LoVo (cell line): ENCODE results near the gene USP6NL.

ENCODE experiments used
- DNase-seq: peaks from one replicate; pipeline ENCODE4 v3.0.0-alpha.2; 2016; ENCODE audit warnings: low spot score

USP6NL gene

GRCh38 chr10:11478807-11479206, 132.6 kb downstream of the USP6NL start:
- no peak for DNase-seq

GRCh38 chr10:11475831-11476434, 135.5 kb downstream of the USP6NL start:
- no peak for DNase-seq

DNA sequence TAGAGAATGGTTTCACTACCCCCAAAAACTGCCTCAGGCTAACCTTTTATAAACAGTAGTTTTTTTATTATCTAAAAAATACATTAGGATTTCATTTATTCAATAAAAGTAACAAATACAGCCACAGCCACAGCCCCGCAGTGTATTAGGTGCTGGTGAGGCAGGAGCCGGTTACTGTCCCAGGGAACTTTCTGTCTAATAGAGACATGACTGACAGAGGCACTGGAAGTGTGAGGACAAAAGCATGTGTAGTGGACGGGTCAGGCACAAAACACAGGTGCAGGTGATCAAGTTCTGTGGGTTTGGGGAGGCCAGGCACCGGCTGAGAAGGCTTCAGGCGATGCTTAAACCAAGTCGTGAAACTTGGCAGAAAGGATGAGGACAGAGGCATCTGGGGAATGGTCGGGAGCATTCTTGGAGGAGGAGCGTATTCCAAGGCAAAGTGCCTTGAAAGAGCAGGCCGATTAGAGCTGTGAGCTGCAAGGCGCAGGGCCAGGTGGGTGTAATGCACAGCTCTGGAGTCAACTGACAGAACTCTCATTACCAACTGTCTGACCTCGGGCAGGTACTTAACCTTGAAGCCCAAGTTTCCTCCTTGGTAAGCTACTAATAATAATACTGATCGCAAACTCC, 138.2 kb downstream of the USP6NL start:
- no peak for DNase-seq

- DNase-seq: peak; percentile 51
Measured at GRCh38 chr10:11472158-11472753, 139.2 kb downstream of the USP6NL start.

DNA sequence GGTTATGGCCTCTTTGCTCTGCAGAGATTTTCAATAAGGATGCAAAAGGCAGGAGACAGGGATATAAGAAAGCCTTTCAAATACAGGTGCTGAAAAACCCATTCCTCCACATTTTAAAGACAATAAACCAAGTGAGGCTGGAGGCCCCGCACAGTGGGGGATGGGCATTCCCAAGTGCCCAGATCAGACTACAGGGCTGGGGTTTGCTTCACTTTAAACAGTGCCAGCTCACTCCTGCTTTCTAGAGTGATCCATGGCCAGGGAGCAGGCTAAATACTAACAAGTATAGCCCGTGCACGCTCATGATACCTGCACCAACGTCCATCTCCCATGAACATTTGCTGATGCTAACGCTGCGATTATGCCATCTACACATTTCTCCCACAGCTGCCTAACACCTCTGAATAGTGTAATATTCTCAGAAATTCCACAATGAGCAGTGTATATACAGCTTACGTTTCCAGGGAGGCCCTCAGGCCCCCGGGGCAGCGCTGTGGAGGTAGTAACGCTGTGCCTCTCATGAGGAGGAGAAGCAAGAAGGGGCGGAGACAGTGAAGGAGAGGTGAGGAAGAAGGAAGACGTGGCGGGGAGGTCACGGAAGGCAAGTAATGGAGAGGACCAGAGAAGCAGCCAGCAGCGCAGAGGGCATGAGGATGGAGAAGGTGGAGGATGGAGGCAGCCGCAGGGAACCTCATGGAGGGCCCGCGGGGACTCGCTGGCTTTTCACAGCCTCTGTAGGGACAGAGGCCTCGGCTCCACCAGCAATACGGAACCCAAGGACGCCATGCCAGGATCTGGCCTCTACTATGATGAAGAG, 141.7 kb downstream of the USP6NL start:
- no peak for DNase-seq

DNA sequence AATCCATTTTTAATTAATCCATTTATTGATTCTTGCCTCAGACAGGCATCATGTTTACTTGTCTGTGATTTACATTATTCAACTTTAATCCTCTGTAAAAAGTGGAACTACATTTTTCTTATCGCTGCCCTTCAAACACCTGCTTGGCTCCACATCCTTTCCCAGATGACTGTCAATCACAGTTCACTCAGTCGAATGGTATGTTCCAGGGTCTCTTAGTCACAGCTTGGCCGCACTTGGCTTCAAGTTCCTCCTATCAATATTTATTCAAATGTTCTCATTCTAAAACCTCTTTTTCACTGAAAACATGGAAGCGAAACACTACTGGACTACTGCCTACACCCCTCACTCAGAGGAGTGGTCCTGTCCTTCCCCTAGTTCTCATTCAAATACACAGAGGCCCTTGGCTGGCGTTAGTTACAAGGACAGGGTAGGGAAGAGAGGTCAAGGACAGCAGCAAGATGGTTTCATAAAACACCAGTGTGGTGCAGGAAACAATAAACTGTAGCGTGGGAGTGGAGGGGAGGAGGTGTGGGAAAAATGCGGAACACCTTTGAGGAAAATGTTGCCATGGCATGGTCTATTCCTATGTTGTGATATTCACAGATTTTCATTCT, 143.2 kb downstream of the USP6NL start:
- no peak for DNase-seq

- no peak for DNase-seq
Measured at GRCh38 chr10:11465406-11465805, 146.0 kb downstream of the USP6NL start.

DNA sequence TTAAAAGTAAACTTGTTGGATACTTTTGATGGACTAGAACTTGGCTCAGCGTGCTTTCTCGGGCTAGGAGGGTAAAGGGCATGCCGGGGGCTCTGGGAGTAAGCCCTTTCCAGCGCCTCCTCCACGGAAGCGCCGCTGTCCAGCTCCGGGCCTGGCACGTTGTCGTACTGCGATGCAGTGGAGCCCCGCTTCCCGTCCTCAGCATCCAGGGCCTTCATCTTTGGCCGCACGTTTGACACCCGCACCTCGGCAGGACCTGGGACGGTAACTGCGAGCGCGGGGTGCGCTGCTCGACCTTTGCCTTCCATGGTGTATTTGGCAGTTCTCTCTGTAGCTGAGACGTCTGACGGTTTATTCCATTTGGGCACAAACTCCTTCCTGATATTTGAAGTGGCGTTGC, 148.3 kb downstream of the USP6NL start:
- no peak for DNase-seq

GRCh38 chr10:11462071-11462470, 149.4 kb downstream of the USP6NL start:
- DNase-seq: no peak

DNA sequence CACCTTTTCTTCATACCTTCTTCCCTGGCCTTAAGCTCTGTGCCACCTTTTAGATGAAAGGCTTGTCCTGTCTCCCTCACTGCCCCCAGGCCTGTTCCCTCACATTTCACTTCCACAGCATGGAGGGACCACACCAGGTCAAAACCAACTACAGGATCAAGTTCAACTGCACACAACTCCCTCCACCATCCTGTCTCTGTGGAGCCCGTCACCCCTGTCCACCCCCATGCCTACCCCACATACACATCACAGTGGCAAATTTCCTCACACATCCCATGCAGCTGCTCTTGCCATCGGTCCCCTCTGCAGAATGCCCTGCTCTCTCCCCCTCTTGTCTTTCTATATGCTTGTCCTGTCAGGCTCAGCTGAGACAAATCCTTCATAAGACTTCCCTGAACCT, 154.1 kb downstream of the USP6NL start:
- no peak for DNase-seq

GRCh38 chr10:11454958-11455566, 156.4 kb downstream of the USP6NL start:
- DNase-seq: no peak

- DNase-seq: no peak
Measured at GRCh38 chr10:11454160-11454559, 157.3 kb downstream of the USP6NL start.

DNA sequence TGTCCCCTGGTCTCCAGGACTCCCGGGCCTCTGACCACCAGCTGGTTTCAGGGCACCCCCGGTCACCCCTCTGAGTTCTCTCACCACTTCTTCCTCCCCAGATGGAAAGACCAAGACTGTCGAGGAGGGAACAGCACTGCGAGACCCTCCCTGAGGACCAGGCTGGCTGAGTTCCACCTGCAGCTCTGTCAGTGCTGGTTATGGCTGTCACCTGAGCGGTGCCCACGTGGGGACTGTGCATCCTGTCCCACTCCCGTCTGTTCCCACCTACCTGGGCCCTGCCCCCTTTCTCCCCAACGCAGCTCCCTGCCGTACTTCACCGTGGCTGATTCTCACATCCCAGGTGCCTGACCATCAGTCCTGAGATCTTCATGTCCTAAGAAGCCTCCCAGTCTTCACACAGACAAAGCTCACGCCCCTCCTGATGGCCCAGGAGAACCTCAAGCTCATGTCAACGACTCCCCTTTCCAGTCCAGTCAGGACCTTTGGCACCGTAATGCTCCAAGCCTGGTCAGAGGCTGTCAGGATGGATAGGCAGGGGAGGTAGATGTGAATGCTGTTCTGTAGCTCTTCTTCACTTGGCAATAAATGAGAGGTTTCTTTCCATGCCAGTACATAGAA, 159.7 kb downstream of the USP6NL start:
- DNase-seq: no peak

- DNase-seq: no peak
Measured at GRCh38 chr10:11450427-11450826, 161.0 kb downstream of the USP6NL start.

DNA sequence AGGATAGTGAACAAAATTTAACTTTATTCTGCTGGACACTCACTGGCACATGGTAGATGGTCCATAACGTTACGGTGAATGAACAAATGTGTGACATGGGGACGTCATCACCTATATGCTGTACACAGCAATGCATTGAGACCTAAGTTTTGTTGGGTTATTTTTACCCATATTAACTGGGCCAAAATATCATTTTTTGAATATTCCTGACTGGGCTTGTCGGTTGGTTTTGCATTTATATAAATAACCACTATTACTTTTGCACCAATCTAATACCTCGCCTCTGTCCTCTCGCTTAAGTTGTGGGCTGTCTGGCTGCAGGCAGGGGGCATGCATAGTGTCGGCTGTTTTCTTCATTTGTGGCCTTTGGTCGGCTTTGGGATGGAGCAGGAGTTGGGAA, 161.7 kb downstream of the USP6NL start:
- DNase-seq: no peak

DNA sequence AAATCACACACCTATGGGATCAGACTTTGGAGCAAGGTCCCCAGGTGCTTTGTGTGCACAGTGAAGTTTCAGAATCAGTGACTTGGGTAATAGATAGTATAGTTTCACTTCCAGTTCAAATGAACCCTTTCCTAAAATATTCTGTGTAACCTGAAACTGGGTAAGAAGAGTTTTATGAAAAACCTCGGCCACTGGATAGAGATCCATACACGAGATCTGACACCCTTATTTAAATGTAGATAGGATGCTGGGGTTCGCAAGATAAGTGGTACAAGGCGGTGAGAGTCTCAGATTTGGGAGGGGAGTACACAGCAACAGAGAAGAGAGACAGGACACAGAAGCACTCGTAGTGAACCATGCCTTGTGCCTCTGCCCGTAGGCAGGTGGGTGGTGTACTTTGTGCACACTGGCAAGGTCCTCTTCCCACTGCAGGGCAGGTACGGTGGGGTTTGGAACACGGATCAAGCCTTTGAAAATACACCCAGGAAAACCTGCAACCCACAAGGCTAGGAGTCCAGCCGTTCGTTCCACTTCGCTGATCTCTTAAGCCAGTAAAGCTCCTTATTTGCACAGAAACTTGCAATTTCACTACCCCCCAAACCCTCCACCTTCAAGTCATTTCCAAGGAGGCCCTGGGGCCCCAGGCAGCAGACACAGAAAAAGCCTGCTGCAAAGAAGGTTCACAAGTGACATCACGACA, 162.8 kb downstream of the USP6NL start:
- no peak for DNase-seq

DNA sequence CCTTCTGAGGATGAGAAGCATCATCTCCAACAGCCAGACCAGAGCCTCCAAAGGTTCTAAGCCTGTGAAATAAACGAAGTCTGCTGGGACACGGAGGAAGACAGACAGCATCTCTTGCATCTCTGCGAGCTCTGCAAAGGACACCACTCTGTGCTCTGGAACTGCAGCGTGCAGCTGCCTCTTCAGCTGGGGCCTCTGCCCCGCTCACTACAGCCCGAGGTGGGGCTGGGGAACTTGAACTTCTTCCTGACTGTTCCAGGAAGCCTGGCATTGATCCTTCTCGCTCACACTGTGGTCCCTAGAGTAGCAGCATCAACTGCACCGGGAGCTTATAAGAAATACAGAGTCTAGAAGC, 163.3 kb downstream of the USP6NL start:
- no peak for DNase-seq

DNA sequence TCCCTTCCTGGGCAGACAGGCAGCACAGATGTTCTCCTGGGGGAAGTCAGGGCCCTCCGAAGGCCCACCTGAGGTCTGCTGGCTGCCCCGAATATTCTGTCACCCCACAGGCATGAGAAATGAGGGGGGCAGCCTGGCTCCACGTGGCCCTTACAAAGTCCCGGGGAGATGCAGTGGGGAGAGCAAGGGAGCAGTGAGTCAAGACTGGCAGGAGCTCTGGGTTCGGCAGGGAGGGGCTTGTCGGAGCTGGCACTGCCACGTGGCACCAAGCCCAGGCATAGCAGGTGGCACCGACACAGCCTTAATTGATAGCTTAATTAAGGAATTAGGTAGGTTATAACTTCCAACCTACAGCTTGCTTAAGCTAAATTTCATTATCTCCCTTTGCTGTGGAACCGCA, 163.9 kb downstream of the USP6NL start:
- no peak for DNase-seq

- no peak for DNase-seq
Measured at GRCh38 chr10:11446864-11447263, 164.6 kb downstream of the USP6NL start.

- DNase-seq: no peak
Measured at GRCh38 chr10:11446133-11446532, 165.3 kb downstream of the USP6NL start.
